Muscle of back (tissue), 13 donors: ENCODE results near the gene RWDD4. TPM values are rescaled to one million over a fixed set of nuclear protein-coding genes. Genes with fewer than 3 reads are reported as not detected.

Source experiments
- DNase-seq, 3 donors: peaks; one replicate each; pipeline versions ENCODE4 v3.0.0 to v3.0.0-alpha.2; 2013
- long read RNA-seq, 9 donors: transcript quantifications; one replicate each; lab custom pipeline, GENCODE V29; 2026
- polyA plus RNA-seq, 10 donors: library from polyadenylated mRNA; unstranded; fragments of 120-200 nt; gene quantifications; one replicate each; pipeline ENCODE4 v1.2.1, GENCODE V29; 2013; ENCODE audit not compliant: insufficient read length in 10 of 10

Gene RWDD4
- 10 to 100 TPM; 29.8 to 39.6 (median 32.3) TPM for polyA plus RNA-seq
- long read RNA-seq, donor 1, transcript RWDD4-202 (7 exons, 2,590 nt) = major isoform, 12 of 12 reads
- long read RNA-seq, donor 1, partial matches to known transcripts = 0 of 12 reads
- long read RNA-seq, donor 1, other reads (novel, unspliced or antisense) = 0 of 12 reads
- long read RNA-seq, donor 2, transcript RWDD4-202 (7 exons, 2,590 nt) = major isoform, 7 of 7 reads
- long read RNA-seq, donor 2, partial matches to known transcripts = 0 of 7 reads
- long read RNA-seq, donor 2, other reads (novel, unspliced or antisense) = 0 of 7 reads
- long read RNA-seq, donor 3 = 0 reads
- long read RNA-seq, donor 4, transcript RWDD4-202 (7 exons, 2,590 nt) = major isoform, 7 of 7 reads
- long read RNA-seq, donor 4, partial matches to known transcripts = 0 of 7 reads
- long read RNA-seq, donor 4, other reads (novel, unspliced or antisense) = 0 of 7 reads
- long read RNA-seq, donor 5, transcript RWDD4-202 (7 exons, 2,590 nt) = major isoform, 8 of 15 reads
- long read RNA-seq, donor 5, partial matches to known transcripts = 7 of 15 reads
- long read RNA-seq, donor 5, other reads (novel, unspliced or antisense) = 0 of 15 reads
- long read RNA-seq, donor 6, transcript RWDD4-202 (7 exons, 2,590 nt) = major isoform, 11 of 20 reads
- long read RNA-seq, donor 6, partial matches to known transcripts = 9 of 20 reads
- long read RNA-seq, donor 6, other reads (novel, unspliced or antisense) = 0 of 20 reads
- long read RNA-seq, donor 7, transcript RWDD4-202 (7 exons, 2,590 nt) = major isoform, 8 of 8 reads
- long read RNA-seq, donor 7, partial matches to known transcripts = 0 of 8 reads
- long read RNA-seq, donor 7, other reads (novel, unspliced or antisense) = 0 of 8 reads
- long read RNA-seq, donor 8, transcript RWDD4-202 (7 exons, 2,590 nt) = major isoform, 8 of 8 reads
- long read RNA-seq, donor 8, partial matches to known transcripts = 0 of 8 reads
- long read RNA-seq, donor 8, other reads (novel, unspliced or antisense) = 0 of 8 reads
- long read RNA-seq, donor 9, partial matches to known transcripts = 0 of 2 reads
- long read RNA-seq, donor 9, other reads (novel, unspliced or antisense) = 0 of 2 reads

- DNase-seq = peak; percentile 99 to 100 (median 99)
These were observed at the start of gene RWDD4, which contains the start of gene TRAPPC11 for GRCh38 chr4:183659029-183659871. Gene RWDD4, minus strand, starts transcription at chr4:183659185. Its CDS starts 233 bp downstream, at chr4:183658952. Gene TRAPPC11, plus strand, starts transcription at chr4:183659293. Its CDS starts 4,575 bp downstream, at chr4:183663868.

DNA sequence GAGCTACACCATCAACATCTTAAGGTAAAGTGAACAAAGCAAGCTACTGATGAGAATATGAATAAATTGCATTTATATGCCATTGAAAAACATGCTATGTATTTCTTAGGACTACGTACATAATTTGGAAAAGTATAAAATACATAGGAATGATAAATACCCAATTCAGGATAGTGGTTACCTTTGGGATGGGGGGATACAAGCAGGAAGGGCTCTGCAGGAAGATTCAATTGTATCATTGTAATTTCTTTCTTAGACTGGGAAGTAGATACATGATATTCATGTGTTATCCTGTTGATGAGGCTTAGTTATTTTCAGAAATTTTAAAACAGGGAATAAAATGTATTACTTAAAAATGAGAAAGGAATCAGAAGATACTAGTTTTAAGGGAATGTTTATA is 43.5 kb upstream of the RWDD4 start:
- no peak for DNase-seq

GRCh38 chr4:183700407-183700806 is 41.4 kb upstream of the RWDD4 start:
- DNase-seq = no peak

- DNase-seq = no peak
These were observed 39.9 kb upstream of the RWDD4 start for GRCh38 chr4:183698909-183699308.

- DNase-seq = no peak
These were observed 32.9 kb upstream of the RWDD4 start for GRCh38 chr4:183691897-183692296.

DNA sequence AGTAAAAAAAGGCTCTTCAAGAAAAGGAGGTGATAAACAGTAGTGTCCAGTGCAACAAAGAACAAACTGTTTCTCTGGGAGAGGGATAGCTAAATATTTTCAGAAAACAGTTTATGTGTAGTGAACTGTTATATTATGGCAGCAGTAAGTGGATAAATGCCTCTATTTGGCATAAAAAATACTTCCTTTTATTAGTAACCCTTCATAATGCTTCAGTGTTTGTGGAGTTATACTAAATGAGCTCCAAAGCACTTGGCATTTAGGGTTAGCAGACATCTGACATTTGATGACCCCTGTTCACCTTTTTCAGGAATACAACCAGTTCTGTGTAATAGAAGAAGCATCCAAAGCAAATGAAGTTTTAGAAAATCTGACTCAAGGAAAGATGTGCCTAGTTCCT is 32.0 kb upstream of the RWDD4 start:
- DNase-seq = no peak

GRCh38 chr4:183688216-183688615 is 29.2 kb upstream of the RWDD4 start:
- no peak for DNase-seq

GRCh38 chr4:183686461-183686860 is 27.5 kb upstream of the RWDD4 start:
- no peak for DNase-seq

DNA sequence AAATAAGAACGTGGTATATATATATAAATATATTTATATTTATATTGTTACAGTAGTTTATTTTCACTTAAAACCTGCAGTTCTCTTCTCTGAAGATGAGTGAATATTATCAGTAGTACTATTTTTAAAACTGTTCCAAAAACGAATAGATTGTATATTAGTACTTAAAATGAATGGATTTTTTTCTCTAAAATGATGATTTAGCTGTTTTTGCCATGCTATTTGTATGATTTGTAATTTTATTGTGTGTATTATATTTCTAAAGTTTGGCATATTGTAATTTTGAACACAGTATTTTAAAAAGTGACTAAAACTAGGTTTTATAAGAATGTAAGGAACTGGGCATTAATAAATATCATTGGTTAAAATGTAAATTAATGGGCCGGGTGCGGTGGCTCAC is 22.1 kb upstream of the RWDD4 start:
- no peak for DNase-seq

DNA sequence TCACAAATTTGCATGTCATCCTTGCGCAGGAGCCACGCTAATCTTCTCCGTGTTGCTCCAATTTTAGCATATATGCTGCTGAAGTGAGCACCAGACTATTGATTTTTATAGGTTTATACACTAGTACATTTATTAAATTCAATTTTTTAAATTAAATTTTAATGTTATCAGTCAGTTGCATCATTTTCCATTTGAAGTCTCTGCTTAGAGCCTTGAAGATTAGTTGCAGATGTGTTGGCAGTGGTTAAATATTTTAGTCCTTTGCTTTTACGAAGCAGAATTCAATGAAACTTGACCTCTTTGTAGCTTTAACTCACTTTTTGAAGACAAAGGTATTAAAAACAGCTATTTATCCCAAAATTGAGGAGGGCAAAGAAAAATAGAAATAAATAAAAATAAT is 16.6 kb upstream of the RWDD4 start:
- peak; percentile 33 to 59 (median 44) for DNase-seq

- DNase-seq = no peak
These were observed 15.2 kb upstream of the RWDD4 start for GRCh38 chr4:183674153-183674552.

GRCh38 chr4:183670960-183671555 is 12.1 kb upstream of the RWDD4 start:
- DNase-seq = no peak

DNA sequence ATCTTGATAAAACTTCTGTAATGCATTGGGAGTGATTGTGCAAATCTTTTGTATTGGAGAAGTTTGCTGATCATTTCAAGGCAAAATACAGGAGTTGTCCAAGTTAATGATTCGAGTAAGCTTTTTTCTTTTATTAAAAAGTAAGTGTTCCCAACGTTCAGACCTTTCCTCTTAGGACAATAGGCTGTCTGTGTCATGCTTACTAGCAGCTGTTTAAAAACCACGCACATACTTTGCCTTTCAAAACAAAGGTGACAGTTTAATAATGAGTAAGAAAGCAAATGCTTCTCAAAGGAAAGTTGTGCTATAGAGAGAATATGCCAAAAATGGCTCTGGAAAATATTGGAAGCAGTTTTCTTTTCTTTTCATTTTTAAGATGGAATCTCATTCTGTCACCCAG is 11.3 kb upstream of the RWDD4 start:
- DNase-seq = no peak

- DNase-seq = no peak
These were observed 7.1 kb upstream of the RWDD4 start for GRCh38 chr4:183666088-183666487.

DNA sequence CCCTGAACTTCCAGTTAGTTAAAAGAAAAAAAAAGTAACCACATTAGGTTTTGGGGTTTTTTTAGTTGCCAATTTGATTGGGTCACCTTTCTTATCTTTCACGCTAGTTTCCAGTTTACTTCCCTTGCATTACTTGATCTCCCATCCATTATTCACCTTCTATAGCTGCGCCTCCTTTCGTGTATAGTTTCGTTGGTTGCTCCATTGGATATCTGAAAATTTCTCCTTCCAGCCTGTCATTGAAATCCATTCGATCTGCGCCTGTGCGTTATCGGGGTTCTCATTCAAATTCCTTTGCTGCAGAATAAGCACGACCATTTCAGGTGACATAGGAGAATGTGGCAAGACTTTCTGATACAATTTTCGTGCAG is 872 bp upstream of the RWDD4 start:
- DNase-seq = no peak

- peak in 2 of 3 donors; percentile 22 to 70 for DNase-seq
These were observed 490 bp downstream of the RWDD4 start for GRCh38 chr4:183658362-183659028.

- DNase-seq = no peak
These were observed 1.4 kb downstream of the RWDD4 start for GRCh38 chr4:183657564-183657963.

- DNase-seq = no peak
These were observed 13.7 kb downstream of the RWDD4 start for GRCh38 chr4:183645326-183645725.

- no peak for DNase-seq
These were observed 19.7 kb downstream of the RWDD4 start for GRCh38 chr4:183639291-183639690.

GRCh38 chr4:183638436-183638835 is 20.5 kb downstream of the RWDD4 start:
- no peak for DNase-seq
